Body of pancreas (tissue), 4 donors: ENCODE measurements around the gene SV2B.

Source experiments
- POLR2A ChIP-seq, 3 donors: fragments of 450-650 bp; IDR thresholded peaks; one replicate each; pipeline ENCODE4 v1.6.1; 2016; ENCODE audit warnings: antibody characterized with exemption in 3 of 3, mild to moderate bottlenecking in 2 of 3
- TF ChIP-seq, protein P1 (sequence below), 7 experiments: fragments of 450-650 bp in 4 of 7; fragments of 200-600 bp in 3 of 7; sonication (generic) in 3 of 7; IDR thresholded peaks; one replicate each; pipeline ENCODE4 v1.5.1; 2016 to 2019; ENCODE audit warnings: antibody characterized with exemption in 7 of 7

DNA sequence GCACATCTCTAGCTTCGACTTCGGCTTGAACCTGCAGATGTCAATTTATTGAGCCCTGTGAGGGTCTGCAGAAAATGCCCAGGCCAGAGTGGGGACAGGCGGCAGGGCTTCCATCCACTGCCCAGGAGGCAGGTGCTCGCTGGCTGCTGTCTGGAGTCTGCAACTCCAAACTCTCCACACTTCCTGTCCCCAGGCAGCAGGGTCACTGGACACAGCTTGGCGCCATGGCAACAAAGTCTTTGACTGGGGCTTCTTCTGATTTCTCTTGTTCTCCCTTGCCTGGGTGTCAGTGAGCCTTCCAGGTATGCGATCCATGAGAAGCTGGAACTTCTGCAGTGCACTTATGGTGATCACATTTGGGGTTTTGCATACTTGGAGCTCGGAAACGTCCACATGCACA is 33.5 kb downstream of the SV2B start:
- TF ChIP-seq, protein P1, sequence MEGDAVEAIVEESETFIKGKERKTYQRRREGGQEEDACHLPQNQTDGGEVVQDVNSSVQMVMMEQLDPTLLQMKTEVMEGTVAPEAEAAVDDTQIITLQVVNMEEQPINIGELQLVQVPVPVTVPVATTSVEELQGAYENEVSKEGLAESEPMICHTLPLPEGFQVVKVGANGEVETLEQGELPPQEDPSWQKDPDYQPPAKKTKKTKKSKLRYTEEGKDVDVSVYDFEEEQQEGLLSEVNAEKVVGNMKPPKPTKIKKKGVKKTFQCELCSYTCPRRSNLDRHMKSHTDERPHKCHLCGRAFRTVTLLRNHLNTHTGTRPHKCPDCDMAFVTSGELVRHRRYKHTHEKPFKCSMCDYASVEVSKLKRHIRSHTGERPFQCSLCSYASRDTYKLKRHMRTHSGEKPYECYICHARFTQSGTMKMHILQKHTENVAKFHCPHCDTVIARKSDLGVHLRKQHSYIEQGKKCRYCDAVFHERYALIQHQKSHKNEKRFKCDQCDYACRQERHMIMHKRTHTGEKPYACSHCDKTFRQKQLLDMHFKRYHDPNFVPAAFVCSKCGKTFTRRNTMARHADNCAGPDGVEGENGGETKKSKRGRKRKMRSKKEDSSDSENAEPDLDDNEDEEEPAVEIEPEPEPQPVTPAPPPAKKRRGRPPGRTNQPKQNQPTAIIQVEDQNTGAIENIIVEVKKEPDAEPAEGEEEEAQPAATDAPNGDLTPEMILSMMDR (IDR thresholded peaks at IDR 0.05), result no peak
- no peak for TF ChIP-seq POLR2A (IDR thresholded peaks at IDR 0.05)
